Stomach (tissue), 4 donors: ENCODE data around the gene SERPINA4.

Experiments used
- CTCF ChIP-seq, 7 experiments: fragments of 450-650 bp in 4 of 7; fragments of 200-600 bp in 3 of 7; sonication (generic) in 3 of 7; IDR thresholded peaks; one replicate each; pipeline ENCODE4 v1.5.1; 2016 to 2019; ENCODE audit warnings: antibody characterized with exemption in 7 of 7, control low read depth in 2 of 7, mild to moderate bottlenecking in 1 of 7
- POLR2AphosphoS5 ChIP-seq, 3 donors: sonication (generic); formaldehyde crosslinking; IDR thresholded peaks; one replicate each; pipeline ENCODE4 v1.6.1; 2016; ENCODE audit warnings: antibody characterized with exemption in 3 of 3

- no peak for TF ChIP-seq CTCF (IDR thresholded peaks at IDR 0.05)
- no peak for TF ChIP-seq POLR2AphosphoS5 (IDR thresholded peaks at IDR 0.05)
Measured at GRCh38 chr14:94538070-94538740, 23.0 kb upstream of the SERPINA4 start.
